WTC11 (cell line): Measurements from ENCODE around the gene S100A13. TPM values are rescaled to one million over a fixed set of nuclear protein-coding genes. Genes with fewer than 3 reads are reported as not detected.

ENCODE experiments used
- ATAC-seq: fragments of 200-7000 bp; cut with Tn5 transposase; 2 replicates; pipeline ENCODE4 v1.10.0; 2021; ENCODE audit warnings: mild to moderate bottlenecking, moderate library complexity
- CTCF ChIA-PET: fragments of 300-600 bp; sonication (Branson Sonifier 250); formaldehyde crosslinking; loops from one replicate; lab custom pipeline; 2021; ENCODE audit warnings: antibody characterized with exemption; lab: Charles Lee
- POLR2A ChIA-PET: fragments of 350-600 bp; sonication (Branson Sonifier 250); formaldehyde crosslinking; loops from one replicate; lab custom pipeline; 2021; ENCODE audit warnings: antibody characterized with exemption; lab: Charles Lee
- DNase-seq: peaks from one replicate; pipeline ENCODE4 v3.0.0; 2021; ENCODE audit warnings: low spot score
- H3K27ac Mint-ChIP-seq: 2 replicates; pipeline ENCODE4 v1.8.0; 2021; ENCODE audit warnings: mixed read lengths
- H3K27me3 Mint-ChIP-seq: 2 replicates; pipeline ENCODE4 v1.8.0; 2021; ENCODE audit warnings: low read depth, mild to moderate bottlenecking, moderate library complexity, mixed read lengths
- H3K36me3 Mint-ChIP-seq: 2 replicates; pipeline ENCODE4 v1.8.0; 2021; ENCODE audit warnings: mixed read lengths
- H3K4me1 Mint-ChIP-seq: 2 replicates; pipeline ENCODE4 v1.8.0; 2022; ENCODE audit warnings: mixed read lengths
- H3K4me3 Mint-ChIP-seq: 2 replicates; pipeline ENCODE4 v1.8.0; 2021; ENCODE audit warnings: mild to moderate bottlenecking, moderate library complexity, mixed read lengths
- H3K9me3 Mint-ChIP-seq: 2 replicates; pipeline ENCODE4 v1.8.0; 2021; ENCODE audit warnings: mixed read lengths
- CBFB ChIP-seq: sonication (generic); formaldehyde crosslinking; IDR thresholded peaks from 2 replicates; pipeline ENCODE4 v1.8.1; 2022; ENCODE audit warnings: mild to moderate bottlenecking, low read depth, missing genetic modification reagents
- CDX4 ChIP-seq: fragments of 250-450 bp; sonication (Bioruptor Pico); IDR thresholded peaks from 2 replicates; pipeline ENCODE4 v1.9.0; 2021; ENCODE audit warnings: moderate library complexity, mild to moderate bottlenecking, inconsistent platforms, borderline replicate concordance
- CREM ChIP-seq: sonication (generic); formaldehyde crosslinking; IDR thresholded peaks from 2 replicates; pipeline ENCODE4 v1.8.1; 2022; ENCODE audit warnings: mild to moderate bottlenecking, missing genetic modification reagents, moderate library complexity
- E2F4 ChIP-seq: sonication (generic); formaldehyde crosslinking; IDR thresholded peaks from 2 replicates; pipeline ENCODE4 v1.8.1; 2022; ENCODE audit warnings: low read depth, mild to moderate bottlenecking, moderate library complexity, missing genetic modification reagents, borderline replicate concordance
- EMX1 ChIP-seq: fragments of 250-450 bp; sonication (Bioruptor Pico); IDR thresholded peaks from 2 replicates; pipeline ENCODE4 v1.8.0; 2021; ENCODE audit warnings: mild to moderate bottlenecking
- IRF2 ChIP-seq: sonication (generic); formaldehyde crosslinking; IDR thresholded peaks from 2 replicates; pipeline ENCODE4 v1.8.0; 2022; ENCODE audit warnings: low read depth, missing genetic modification reagents, borderline replicate concordance
- KAT7 ChIP-seq: sonication (generic); formaldehyde crosslinking; IDR thresholded peaks from 2 replicates; pipeline ENCODE4 v1.8.1; 2023; ENCODE audit warnings: missing genetic modification reagents, mild to moderate bottlenecking, borderline replicate concordance
- MAX ChIP-seq: sonication (generic); formaldehyde crosslinking; IDR thresholded peaks from 2 replicates; pipeline ENCODE4 v1.8.0; 2022; ENCODE audit warnings: mild to moderate bottlenecking, missing genetic modification reagents
- MYBL2 ChIP-seq: sonication (generic); formaldehyde crosslinking; IDR thresholded peaks from 2 replicates; pipeline ENCODE4 v1.8.1; 2023; ENCODE audit warnings: mild to moderate bottlenecking, moderate library complexity, missing genetic modification reagents
- NFE2L1 ChIP-seq: sonication (generic); formaldehyde crosslinking; IDR thresholded peaks from 2 replicates; pipeline ENCODE4 v1.8.1; 2023; ENCODE audit warnings: missing genetic modification reagents
- NR1H2 ChIP-seq: sonication (generic); formaldehyde crosslinking; IDR thresholded peaks from 2 replicates; pipeline ENCODE4 v1.9.0; 2021; ENCODE audit warnings: mild to moderate bottlenecking, moderate library complexity, missing genetic modification reagents
- TP53 ChIP-seq: sonication (generic); formaldehyde crosslinking; IDR thresholded peaks from 2 replicates; pipeline ENCODE4 v1.8.1; 2023; ENCODE audit warnings: mild to moderate bottlenecking, missing genetic modification reagents
- ZBTB21 ChIP-seq: sonication (generic); formaldehyde crosslinking; IDR thresholded peaks from 2 replicates; pipeline ENCODE4 v1.8.1; 2023; ENCODE audit warnings: mild to moderate bottlenecking, missing genetic modification reagents, borderline replicate concordance
- ZNF317 ChIP-seq: sonication (generic); formaldehyde crosslinking; IDR thresholded peaks from 2 replicates; pipeline ENCODE4 v1.8.1; 2023; ENCODE audit warnings: low read depth, mild to moderate bottlenecking, moderate library complexity, missing genetic modification reagents, borderline replicate concordance
- total RNA-seq: library from RNA; stranded (reverse); gene quantifications from 3 replicates; pipeline ENCODE4 v1.2.3, GENCODE V29; 2021
- TF ChIP-seq, protein P1 (sequence below): sonication (generic); formaldehyde crosslinking; IDR thresholded peaks from 2 replicates; pipeline ENCODE4 v1.8.1; 2023; ENCODE audit warnings: mild to moderate bottlenecking, missing genetic modification reagents, borderline replicate concordance

S100A13 gene
- total RNA-seq, 1 experiment from 2014 or later: 68.4 TPM

- Mint-ChIP-seq H3K4me1 (peaks cover 47% of the 10 kb centered on the region), H3K9me3 (no peaks in the 10 kb centered on the region), H3K4me3 (no peak overlapping the region), H3K27me3 (no peaks in the 10 kb centered on the region; the same call in 1 of the 2 replicates), H3K27ac (no peak overlapping the region), H3K36me3 (peaks cover 2% of the 10 kb centered on the region; the same call in 1 of the 2 replicates)
- no peak for DNase-seq
- POLR2A ChIA-PET: interaction anchor here (0.8 to 1.0 kb wide), 2 partner anchors 13 to 20 kb away, joined by 3 read pairs; partner anchors contain the start of gene CHTOP
- ATAC-seq: no peak
- TF ChIP-seq NFE2L1 (no peak), CREM (no peak), MAX (no peak), NR1H2 (no peak), ZNF317 (CRISPR knock-in tag) (no peak), ZBTB21 (CRISPR knock-in tag) (no peak), CDX4 (CRISPR knock-in tag) (no peak), IRF2 (no peak), E2F4 (CRISPR knock-in tag) (no peak)
- CTCF ChIA-PET: interaction anchor here (0.7 to 14.4 kb wide), 9 partner anchors 11 to 259 kb away, joined by 3 to 230 read pairs (median 7); partner anchors contain the start of genes S100A1, S100A13, S100A2 and S100A4
These were observed 13.0 kb downstream of the S100A13 start for GRCh38 chr1:153614189-153614900.

DNA sequence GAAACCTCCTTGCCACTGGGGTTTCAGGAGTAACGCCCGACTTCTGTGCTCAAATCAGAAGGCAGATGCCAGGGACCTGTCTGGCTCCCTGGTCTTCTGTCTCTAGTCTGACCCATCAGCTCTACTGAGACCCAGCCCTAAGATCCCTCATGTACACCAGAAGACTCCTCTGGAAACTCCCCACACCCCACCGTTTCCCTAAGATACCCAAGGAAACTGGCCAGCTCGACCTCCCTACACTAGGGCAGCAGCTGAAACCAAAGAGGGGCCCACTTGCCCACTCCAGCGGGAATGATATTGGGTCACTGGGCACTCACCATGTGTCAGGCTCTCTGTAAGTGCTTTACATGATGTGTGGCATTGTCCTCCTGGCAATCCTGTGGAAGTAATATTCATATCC is 13.9 kb downstream of the S100A13 start:
- CTCF ChIA-PET: interaction anchor here (1.0 to 14.4 kb wide), 16 partner anchors 15 to 260 kb away, joined by 3 to 230 read pairs (median 8); partner anchors contain the start of genes CHTOP, S100A1, S100A13 and S100A6
- Mint-ChIP-seq H3K27ac (no peak overlapping the region), H3K27me3 (no peaks in the 10 kb centered on the region; the same call in 1 of the 2 replicates), H3K9me3 (no peaks in the 10 kb centered on the region), H3K36me3 (no peaks in the 10 kb centered on the region), H3K4me1 (peaks cover 56% of the 10 kb centered on the region), H3K4me3 (no peak overlapping the region)
- DNase-seq (no peak), ATAC-seq (no peak)
- TF ChIP-seq, protein P1, sequence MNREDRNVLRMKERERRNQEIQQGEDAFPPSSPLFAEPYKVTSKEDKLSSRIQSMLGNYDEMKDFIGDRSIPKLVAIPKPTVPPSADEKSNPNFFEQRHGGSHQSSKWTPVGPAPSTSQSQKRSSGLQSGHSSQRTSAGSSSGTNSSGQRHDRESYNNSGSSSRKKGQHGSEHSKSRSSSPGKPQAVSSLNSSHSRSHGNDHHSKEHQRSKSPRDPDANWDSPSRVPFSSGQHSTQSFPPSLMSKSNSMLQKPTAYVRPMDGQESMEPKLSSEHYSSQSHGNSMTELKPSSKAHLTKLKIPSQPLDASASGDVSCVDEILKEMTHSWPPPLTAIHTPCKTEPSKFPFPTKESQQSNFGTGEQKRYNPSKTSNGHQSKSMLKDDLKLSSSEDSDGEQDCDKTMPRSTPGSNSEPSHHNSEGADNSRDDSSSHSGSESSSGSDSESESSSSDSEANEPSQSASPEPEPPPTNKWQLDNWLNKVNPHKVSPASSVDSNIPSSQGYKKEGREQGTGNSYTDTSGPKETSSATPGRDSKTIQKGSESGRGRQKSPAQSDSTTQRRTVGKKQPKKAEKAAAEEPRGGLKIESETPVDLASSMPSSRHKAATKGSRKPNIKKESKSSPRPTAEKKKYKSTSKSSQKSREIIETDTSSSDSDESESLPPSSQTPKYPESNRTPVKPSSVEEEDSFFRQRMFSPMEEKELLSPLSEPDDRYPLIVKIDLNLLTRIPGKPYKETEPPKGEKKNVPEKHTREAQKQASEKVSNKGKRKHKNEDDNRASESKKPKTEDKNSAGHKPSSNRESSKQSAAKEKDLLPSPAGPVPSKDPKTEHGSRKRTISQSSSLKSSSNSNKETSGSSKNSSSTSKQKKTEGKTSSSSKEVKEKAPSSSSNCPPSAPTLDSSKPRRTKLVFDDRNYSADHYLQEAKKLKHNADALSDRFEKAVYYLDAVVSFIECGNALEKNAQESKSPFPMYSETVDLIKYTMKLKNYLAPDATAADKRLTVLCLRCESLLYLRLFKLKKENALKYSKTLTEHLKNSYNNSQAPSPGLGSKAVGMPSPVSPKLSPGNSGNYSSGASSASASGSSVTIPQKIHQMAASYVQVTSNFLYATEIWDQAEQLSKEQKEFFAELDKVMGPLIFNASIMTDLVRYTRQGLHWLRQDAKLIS: no peak
- TF ChIP-seq MYBL2 (CRISPR knock-in tag): no peak
- no peak for TF ChIP-seq TP53 (CRISPR knock-in tag)
- no peak for TF ChIP-seq EMX1
- no peak for TF ChIP-seq KAT7 (CRISPR knock-in tag)
- TF ChIP-seq NR1H2: no peak
- no peak for TF ChIP-seq CBFB
- POLR2A ChIA-PET: interaction anchor here (1.1 to 1.7 kb wide), 4 partner anchors 13 to 21 kb away, joined by 3 to 8 read pairs (median 4); partner anchors contain the start of genes CHTOP and S100A13
